OCI-LY1 (cell line): Measurements from ENCODE around the gene PKD1.

Source experiments
- CTCF ChIP-seq: fragments of 200-600 bp; sonication (generic), shearing (Covaris generic); IDR thresholded peaks from 2 replicates; pipeline ENCODE4 v1.5.1; 2017; ENCODE audit warnings: mild to moderate bottlenecking, antibody characterized with exemption, low read length, moderate library complexity, mixed read lengths
- EZH2 ChIP-seq: fragments of 200-600 bp; sonication (generic), shearing (Covaris generic); IDR thresholded peaks from 2 replicates; pipeline ENCODE4 v1.8.0; 2017; ENCODE audit warnings: borderline replicate concordance, mixed run types, mild to moderate bottlenecking, antibody characterized with exemption, low read length, moderate library complexity, mixed read lengths

- TF ChIP-seq CTCF (no peak), EZH2 (no peak)
Observed at GRCh38 chr16:2057438-2057837, 78.3 kb downstream of the PKD1 start.
